22Rv1 (cell line): ENCODE measurements around the gene SSH2.

Experiments
- H3K27ac ChIP-seq: fragments of 450-650 bp; 2 replicates; pipeline ENCODE4 v1.5.1; 2017
- ZFX ChIP-seq: fragments of 450-650 bp; IDR thresholded peaks from 2 replicates; pipeline ENCODE4 v1.6.1; 2017; ENCODE audit warnings: antibody characterized with exemption, borderline replicate concordance
- TF ChIP-seq, protein P1 (sequence below): fragments of 450-650 bp; IDR thresholded peaks from 2 replicates; pipeline ENCODE4 v1.5.1; 2017; ENCODE audit warnings: mild to moderate bottlenecking

SSH2 gene

DNA sequence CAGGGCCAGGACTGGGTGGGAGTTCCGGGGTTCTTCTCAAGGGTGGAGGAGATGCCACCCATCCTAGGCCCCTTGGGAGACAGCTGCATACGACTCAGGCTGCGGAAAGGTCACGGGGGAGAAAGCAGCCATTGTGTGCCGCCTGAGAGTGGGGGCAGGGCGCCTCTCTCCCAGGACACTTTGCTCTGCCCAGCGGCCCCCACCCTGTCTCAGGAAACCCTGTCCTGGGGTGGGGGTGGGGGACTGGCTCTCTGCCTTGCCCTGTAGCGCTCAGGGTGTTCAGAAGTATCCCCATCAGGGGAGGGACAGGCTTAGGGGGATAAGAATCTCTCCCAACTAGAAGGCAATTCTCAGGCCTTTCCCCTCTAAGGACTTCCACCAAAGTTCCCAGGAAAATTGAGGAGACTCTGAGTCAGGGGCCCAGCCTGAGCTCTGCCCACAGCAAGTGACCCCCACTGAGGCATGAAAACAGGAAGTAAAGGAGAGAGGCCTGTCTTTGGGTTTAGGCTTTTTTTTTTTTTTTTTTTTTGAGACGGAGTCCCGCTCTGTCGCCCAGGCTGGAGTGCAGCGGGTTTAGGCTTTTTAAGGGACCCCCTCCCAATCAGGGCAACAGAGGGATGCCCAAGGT is 345.5 kb downstream of the SSH2 start:
- no peak overlapping the region for H3K27ac ChIP-seq
- TF ChIP-seq ZFX: no peak
- TF ChIP-seq, protein P1, sequence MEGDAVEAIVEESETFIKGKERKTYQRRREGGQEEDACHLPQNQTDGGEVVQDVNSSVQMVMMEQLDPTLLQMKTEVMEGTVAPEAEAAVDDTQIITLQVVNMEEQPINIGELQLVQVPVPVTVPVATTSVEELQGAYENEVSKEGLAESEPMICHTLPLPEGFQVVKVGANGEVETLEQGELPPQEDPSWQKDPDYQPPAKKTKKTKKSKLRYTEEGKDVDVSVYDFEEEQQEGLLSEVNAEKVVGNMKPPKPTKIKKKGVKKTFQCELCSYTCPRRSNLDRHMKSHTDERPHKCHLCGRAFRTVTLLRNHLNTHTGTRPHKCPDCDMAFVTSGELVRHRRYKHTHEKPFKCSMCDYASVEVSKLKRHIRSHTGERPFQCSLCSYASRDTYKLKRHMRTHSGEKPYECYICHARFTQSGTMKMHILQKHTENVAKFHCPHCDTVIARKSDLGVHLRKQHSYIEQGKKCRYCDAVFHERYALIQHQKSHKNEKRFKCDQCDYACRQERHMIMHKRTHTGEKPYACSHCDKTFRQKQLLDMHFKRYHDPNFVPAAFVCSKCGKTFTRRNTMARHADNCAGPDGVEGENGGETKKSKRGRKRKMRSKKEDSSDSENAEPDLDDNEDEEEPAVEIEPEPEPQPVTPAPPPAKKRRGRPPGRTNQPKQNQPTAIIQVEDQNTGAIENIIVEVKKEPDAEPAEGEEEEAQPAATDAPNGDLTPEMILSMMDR: no peak

DNA sequence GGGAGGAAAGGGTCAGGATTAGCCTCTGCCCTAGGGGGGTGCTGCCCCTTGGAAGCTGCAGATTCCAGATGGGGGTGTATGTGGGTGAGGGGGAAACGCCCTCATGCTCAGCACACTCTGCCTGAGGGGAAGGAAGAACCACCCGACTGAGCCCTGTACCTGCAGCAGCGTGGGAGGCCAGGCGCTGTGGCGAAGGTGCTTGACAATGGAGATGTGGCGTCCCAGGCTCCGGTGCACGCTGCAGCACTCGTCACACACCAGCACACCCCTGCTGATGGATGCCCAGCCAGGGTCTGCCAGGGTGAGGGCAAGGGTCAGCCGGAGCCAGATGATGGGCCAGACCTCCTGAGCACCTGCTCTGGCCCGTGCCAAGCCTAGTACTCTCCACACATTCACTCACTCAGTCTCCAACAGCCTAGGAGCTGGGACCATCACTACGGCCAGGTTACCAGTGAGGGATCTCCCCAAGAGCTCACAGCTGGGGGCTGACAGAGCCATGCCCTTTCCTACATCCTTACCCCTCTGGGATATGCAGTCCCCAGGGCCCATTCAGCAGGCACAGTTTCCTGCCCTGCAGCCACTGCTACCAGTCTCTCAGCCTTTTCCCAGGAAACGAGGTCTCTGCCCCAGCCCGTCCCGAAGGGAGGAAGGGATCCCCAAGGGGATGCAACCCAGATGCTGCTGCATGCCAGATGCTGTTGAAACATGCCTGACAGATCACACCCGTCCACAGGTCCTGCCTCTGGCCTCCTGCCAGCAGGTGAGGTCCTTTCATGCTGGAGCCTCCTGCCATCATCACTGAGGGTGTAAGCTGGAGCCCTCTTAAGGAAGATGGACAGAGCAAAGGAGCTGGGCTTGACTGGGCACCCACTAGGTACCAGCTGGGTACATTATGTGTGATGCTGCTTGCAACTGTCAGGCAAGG is 346.4 kb downstream of the SSH2 start:
- H3K27ac ChIP-seq: no peak overlapping the region

DNA sequence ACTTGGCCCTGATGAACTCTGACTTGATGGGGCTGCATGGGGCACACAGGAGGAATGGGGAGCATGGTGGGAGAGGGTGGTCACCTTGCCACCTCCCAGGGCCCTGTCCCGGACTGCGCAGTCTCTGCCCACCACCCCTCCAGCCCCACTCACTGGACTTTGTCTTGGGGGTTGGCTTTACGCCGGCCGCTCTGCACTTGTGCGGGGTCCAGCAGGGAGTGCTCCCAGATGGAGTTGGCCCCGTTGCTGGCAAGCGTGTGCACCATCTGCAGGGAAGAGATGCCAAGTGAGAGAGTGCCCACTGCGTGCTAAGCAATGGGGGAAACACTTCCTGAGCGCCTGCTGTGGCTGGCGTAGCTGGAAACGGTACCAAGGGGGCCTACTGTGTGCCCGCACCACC is 347.3 kb downstream of the SSH2 start:
- no peak overlapping the region for H3K27ac ChIP-seq
- TF ChIP-seq, protein P1: no peak
- TF ChIP-seq ZFX: no peak

More for the DNA sequence above, 346.4 kb downstream of the SSH2 start:
- TF ChIP-seq ZFX: no peak
- TF ChIP-seq, protein P1: no peak

DNA sequence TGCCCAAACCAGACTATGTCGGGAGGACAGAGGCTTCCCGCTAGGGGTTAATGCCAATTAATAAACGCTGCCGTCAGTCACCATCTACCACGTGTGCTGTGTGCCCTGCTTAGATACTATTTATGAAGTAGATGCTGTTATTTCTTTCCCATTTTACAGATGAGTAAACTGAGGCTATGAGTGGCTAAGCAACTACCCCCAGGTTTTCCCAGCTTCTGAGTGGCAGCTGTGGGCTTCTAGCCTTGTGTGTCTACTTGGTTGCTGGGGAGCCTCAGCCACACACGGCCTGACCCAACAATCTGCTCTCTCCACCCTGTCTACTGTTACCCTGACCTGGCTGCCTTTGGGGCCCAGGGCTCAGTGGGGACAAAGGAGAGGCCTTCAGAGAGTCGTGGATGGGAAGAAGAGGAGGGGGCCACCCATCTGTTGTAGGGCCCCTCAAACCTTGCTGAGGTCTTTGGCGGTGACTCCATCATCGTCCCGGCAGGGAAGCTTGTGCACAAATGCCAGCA is 347.7 kb downstream of the SSH2 start:
- no peak overlapping the region for H3K27ac ChIP-seq
- TF ChIP-seq ZFX: no peak
- TF ChIP-seq, protein P1: no peak

DNA sequence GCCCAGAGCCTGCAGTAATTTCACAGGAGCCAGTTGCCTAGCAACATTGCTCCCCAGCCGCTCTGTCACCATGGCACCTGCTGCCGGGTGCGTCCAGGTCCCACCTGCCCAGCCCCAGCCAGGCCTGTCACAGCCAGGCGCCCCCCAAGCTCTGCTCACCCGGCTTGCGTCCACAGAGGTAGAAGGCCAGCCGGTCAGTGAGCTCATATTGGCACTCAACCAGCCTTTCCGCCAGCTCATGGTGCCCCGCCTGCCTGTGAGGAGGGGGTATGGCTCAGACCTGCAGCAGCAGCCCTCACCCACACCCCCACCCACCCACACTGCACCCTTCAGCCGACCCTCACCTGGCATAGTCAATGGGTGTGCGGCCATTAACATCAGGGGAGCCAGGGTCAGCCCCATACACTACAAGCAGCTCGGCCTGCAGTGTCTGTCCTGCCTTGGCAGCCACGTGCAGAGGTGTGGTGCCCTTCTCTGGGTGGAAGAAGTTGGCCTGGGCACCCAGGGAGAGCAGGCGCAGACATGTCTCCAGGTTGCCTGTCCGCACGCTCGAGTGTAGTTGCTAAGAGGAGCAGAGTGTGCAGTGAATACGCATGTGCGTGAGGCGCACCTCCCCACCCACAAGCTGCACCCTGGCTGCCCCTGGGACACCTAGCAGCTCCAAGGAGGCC is 348.3 kb downstream of the SSH2 start:
- TF ChIP-seq ZFX: no peak
- TF ChIP-seq, protein P1: no peak
- H3K27ac ChIP-seq: no peak overlapping the region

DNA sequence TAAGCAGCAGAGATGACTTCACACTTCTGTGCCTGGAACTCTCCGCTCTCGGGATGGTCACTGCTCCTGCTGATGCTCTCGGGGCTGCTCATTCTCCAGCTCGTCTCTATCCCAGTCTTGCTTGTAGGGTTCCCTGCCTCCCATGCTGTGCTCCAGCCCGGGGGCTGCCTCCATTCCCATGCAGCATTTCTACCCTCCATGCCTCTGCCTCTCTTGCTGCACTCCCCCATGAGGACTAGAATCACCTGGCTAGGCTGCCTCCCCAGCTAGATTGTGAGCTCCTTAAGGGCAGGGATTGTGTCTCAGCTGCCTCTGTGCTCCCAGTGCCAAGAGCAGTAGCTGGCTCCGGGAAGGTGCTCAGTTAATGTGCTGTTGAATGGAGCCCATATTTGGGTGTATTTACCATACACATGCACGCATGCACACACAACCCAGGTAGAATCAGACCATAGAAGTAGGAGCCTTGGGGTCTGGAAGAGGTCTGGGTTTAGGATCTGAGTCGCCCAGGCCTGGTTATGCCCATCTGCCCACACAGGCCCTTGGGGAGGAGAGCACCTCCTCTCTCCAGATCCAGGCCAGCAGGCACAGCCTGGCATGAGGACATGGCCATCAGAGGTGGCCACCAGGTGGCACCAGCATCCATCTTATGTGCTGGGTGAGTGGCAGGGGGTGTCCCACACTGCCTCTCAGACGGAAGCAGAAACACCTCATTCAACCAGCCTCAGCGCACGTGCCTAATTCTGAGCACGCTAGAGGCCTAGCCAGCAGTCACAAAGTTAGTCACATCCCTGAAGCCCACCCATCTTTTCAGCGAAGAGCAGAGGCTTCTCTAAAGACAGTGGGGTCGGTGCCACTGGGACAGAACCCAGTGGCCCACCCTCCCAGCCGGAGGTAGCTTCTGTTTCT is 349.9 kb downstream of the SSH2 start:
- no peak overlapping the region for H3K27ac ChIP-seq
- no peak for TF ChIP-seq ZFX
- TF ChIP-seq, protein P1: peak; percentile 90
